ENCODE measurements around the gene KRTAP27-1. TPM values are rescaled to one million over a fixed set of nuclear protein-coding genes. Genes with fewer than 3 reads are reported as not detected.

The KRTAP27-1 gene, protein sequence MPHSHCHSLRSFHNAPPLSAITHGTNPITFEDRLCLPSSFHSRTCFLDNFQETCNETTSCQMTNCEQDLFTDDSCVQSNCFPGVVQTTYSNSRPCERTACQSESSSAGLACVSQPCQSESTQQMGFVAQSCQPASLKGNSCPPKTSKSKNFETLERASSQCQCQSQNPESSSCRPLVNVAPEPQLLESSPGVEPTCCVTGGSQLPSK
- not detected for total RNA-seq

DNA sequence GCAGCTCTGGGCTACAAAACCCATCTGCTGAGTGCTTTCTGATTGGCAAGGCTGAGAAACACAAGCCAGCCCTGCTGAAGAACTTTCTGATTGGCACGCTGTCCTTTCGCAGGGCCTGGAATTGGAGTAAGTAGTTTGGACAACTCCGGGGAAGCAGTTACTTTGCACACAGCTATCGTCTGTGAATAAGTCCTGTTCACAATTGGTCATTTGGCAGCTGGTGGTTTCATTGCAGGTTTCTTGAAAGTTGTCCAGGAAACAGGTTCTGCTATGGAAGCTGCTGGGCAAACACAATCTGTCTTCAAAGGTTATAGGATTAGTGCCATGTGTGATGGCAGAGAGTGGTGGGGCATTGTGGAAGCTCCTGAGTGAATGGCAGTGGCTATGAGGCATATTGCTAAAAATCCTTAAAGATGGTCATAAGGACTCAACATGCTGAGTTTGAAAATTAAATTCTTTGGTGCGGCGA lies at the start of gene KRTAP27-1:
TSS of gene KRTAP27-1 (minus strand) at position 419 of the 469 bp plus-strand sequence. CDS start at position 393, 26 bp downstream.

DNA sequence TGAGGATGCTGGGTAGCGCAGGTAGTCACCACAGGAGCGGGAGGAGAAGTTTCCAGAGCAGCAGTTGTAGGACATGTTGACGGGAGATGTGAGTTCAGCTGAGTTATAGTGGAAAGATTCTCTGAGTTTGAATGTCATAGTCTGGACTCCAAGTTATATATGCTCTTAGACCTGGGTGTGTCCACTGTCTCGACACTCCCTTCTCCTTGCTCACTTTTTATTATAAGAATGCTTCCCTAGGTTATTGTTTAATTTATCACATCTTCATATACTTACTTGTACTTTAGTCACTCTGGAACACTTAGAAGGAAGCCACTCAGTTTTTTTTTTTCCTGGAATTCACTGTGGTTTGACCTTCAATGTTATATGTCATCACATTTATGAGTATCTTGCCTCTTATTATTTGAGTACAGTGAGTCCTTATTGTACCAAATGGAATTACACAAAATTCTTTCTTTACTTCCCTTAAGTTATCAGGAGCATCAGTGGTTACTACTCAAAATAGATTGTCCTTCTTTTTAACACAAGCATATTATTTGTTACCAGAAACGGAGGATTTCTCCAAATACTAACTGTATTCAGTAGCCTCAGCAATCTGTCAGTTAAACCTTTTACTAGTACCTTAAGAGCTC lies 34.8 kb upstream of the KRTAP27-1 start, which contains the start of gene KRTAP13-2:
TSS of gene KRTAP13-2 (minus strand) at position 133 of the 632 bp plus-strand sequence. CDS start at position 75, 58 bp downstream.

DNA sequence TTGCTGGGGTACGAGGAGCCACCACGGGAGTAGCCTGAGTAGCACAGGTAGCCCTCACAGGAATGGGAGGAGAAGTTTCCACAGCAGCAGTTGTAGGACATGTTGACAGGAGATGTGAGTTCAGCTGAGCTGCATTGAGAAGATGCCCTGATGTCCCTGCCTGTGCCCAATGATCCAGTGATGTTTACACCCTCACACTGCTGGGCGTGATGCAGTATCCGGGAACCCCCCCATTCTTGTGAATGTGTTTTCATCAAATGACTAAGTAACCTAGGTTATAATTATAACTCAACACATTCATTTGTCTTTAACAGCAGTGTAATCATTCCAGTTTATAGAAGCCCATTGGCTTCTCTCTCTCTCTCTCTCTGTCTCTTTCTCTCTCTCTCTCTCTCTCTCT lies 11.0 kb upstream of the KRTAP27-1 start, which contains the start of gene KRTAP23-1:
TSS of gene KRTAP23-1 (minus strand) at position 101 of the 400 bp plus-strand sequence. CDS start at position 101, 0 bp downstream.

DNA sequence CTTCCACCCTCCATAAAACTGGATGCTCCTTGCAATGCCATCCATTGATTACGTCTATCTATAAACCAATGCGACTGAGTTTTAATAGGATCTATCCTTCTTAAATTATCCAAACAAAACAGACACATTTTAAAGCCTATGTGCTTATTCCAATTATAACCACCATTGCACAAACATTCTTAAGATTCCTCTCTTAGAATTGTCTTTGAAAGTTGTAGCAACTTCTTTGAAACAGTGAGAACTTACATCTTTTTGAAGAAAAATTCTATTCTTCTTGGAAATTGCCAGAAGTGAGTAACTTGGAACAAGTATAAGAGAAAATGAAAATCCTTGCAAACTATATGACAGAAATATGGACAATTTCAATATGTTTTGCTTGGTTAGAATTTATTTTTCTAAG lies 17.3 kb downstream of the KRTAP27-1 start, which contains the start of gene KRTAP26-1:
TSS of gene KRTAP26-1 (minus strand) at position 101 of the 400 bp plus-strand sequence. CDS start 280 bp downstream, outside the sequence.

GRCh38 chr21:30289215-30289614 lies 48.3 kb downstream of the KRTAP27-1 start, which contains the start of gene KRTAP25-1:
TSS of gene KRTAP25-1 (minus strand) at chr21:30289514. CDS start at chr21:30289490, 24 bp downstream.

Small RNAs within 50 kb of the gene (small RNA-seq; reads per million reads assigned to genes)
- not detected for gene KRTAP23-1
- not detected for gene MIR4327

Other genes starting within 250 kb of the KRTAP27-1 start
- not detected for gene CLDN17, start 170.9 kb downstream of the KRTAP27-1 start, total RNA-seq
- not detected for gene CLDN8, start 121.6 kb downstream of the KRTAP27-1 start, total RNA-seq
- gene KRTAP24-1, start 54.7 kb downstream of the KRTAP27-1 start, total RNA-seq: not detected
- not detected for gene KRTAP25-1, start 48.2 kb downstream of the KRTAP27-1 start, total RNA-seq
- not detected for gene KRTAP26-1, start 17.4 kb downstream of the KRTAP27-1 start, total RNA-seq
- not detected for gene KRTAP23-1, start 10.9 kb upstream of the KRTAP27-1 start, total RNA-seq
- gene KRTAP13-2, start 34.6 kb upstream of the KRTAP27-1 start, total RNA-seq: not detected
- not detected for gene KRTAP13-1, start 58.3 kb upstream of the KRTAP27-1 start, total RNA-seq
- not detected for gene KRTAP13-3, start 88.2 kb upstream of the KRTAP27-1 start, total RNA-seq
- gene KRTAP13-4, start 92.5 kb upstream of the KRTAP27-1 start, total RNA-seq: not detected
- gene KRTAP15-1, start 102.6 kb upstream of the KRTAP27-1 start, total RNA-seq: not detected
- not detected for gene KRTAP19-1, start 142.7 kb upstream of the KRTAP27-1 start, total RNA-seq
- gene KRTAP19-2, start 149.7 kb upstream of the KRTAP27-1 start, total RNA-seq: not detected
- not detected for gene KRTAP19-3, start 154.3 kb upstream of the KRTAP27-1 start, total RNA-seq
- gene KRTAP19-4, start 159.5 kb upstream of the KRTAP27-1 start, total RNA-seq: not detected
- gene KRTAP19-5, start 164.4 kb upstream of the KRTAP27-1 start, total RNA-seq: not detected
- not detected for gene KRTAP19-6, start 204.2 kb upstream of the KRTAP27-1 start, total RNA-seq
- gene KRTAP19-7, start 223.6 kb upstream of the KRTAP27-1 start, total RNA-seq: not detected